ENCODE data around the gene PSME1.

The PSME1 gene

DNA sequence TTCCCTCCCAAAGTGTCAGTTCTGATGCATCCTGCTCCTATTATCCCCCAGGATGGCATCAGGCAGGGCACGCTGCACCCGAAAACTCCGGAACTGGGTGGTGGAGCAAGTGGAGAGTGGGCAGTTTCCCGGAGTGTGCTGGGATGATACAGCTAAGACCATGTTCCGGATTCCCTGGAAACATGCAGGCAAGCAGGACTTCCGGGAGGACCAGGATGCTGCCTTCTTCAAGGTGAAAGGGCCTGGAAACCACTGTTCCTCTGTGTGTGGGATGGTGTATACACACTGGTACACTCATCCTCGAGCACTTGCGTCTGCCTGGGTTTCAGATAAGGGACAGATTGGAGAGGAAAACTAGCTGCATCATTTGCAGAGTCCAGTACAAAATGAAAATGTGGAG lies 26.1 kb downstream of the PSME1 start:
- H3K27ac ChIP-seq (ENCODE audit: low read depth, low read length): no peak overlapping the region
- no peaks in the 10 kb centered on the region for H3K27me3 ChIP-seq (ENCODE audit: insufficient read depth, low read length)
- H3K9ac ChIP-seq (ENCODE audit: low read length): no peak overlapping the region
- no CpG with 5 or more reads among the region's 8 CpGs for WGBS (ENCODE audit: extremely low coverage, insufficient coverage, insufficient read length)
- no peak overlapping the region for H4K91ac ChIP-seq (ENCODE audit: low read depth, low read length)
- H3K79me2 ChIP-seq (ENCODE audit: control insufficient read depth, insufficient read depth, low read length, poor library complexity): peaks cover 2% of the 10 kb centered on the region
- H3K23ac ChIP-seq (ENCODE audit: low read length): no peak overlapping the region
- H3K14ac ChIP-seq (ENCODE audit: low read length): no peak overlapping the region
- no peak overlapping the region for H4K12ac ChIP-seq (ENCODE audit: low read depth, low read length)
- H3K9me3 ChIP-seq (ENCODE audit: insufficient read depth, low read depth, low read length): no peaks in the 10 kb centered on the region
- no peak overlapping the region for H3K18ac ChIP-seq (ENCODE audit: low read length)
- H3K36me3 ChIP-seq (ENCODE audit: control insufficient read depth in 1 of 2, insufficient read depth in 2 of 2, low read length in 2 of 2): peaks cover 64 to 67% of the 10 kb centered on the region in 2 experiments
- H3K4me1 ChIP-seq (ENCODE audit: control insufficient read depth in 1 of 2, insufficient read depth in 2 of 2, low read length in 2 of 2): peaks cover 6 to 7% of the 10 kb centered on the region in 2 experiments
- no peak overlapping the region for H4K8ac ChIP-seq (ENCODE audit: low read depth, low read length)
- DNase-seq: no peak
- peaks cover 4% of the 10 kb centered on the region for H3K79me1 ChIP-seq (ENCODE audit: low read length)
- H2BK120ac ChIP-seq (ENCODE audit: insufficient read depth, low read length, poor library complexity): no peak overlapping the region
- peak overlapping the region; percentile 65 for H2AK5ac ChIP-seq (ENCODE audit: low read length)
- H3K4me2 ChIP-seq (ENCODE audit: low read length): peak overlapping the region; percentile 71
- H2AFZ ChIP-seq (ENCODE audit: insufficient read depth, low read length, poor library complexity): no peak overlapping the region
- H3K4me3 ChIP-seq (ENCODE audit: low read depth, low read length): no peak overlapping the region
- no peak overlapping the region for H2BK5ac ChIP-seq (ENCODE audit: low read depth, low read length, poor library complexity)
- H3K4ac ChIP-seq (ENCODE audit: low read depth, low read length): no peak overlapping the region
- no peak overlapping the region for H2BK12ac ChIP-seq (ENCODE audit: low read length)

GRCh38 chr14:24164518-24164991 lies 28.6 kb downstream of the PSME1 start:
- WGBS (ENCODE audit: extremely low coverage, insufficient coverage, insufficient read length): no CpG with 5 or more reads among the region's 14 CpGs
- Histone ChIP-seq H3K9ac (ENCODE audit: low read length) (no peak overlapping the region), H2AFZ (ENCODE audit: insufficient read depth, low read length, poor library complexity) (no peak overlapping the region), H2BK5ac (ENCODE audit: low read depth, low read length, poor library complexity) (no peak overlapping the region), H3K18ac (ENCODE audit: low read length) (no peak overlapping the region), H2AK5ac (ENCODE audit: low read length) (no peak overlapping the region), H3K36me3 (ENCODE audit: control insufficient read depth in 1 of 2, insufficient read depth in 2 of 2, low read length in 2 of 2) (peaks cover 55 to 56% of the 10 kb centered on the region in 2 experiments), H3K4me1 (ENCODE audit: control insufficient read depth in 1 of 2, insufficient read depth in 2 of 2, low read length in 2 of 2) (peaks cover 6 to 7% of the 10 kb centered on the region in 2 experiments), H3K27me3 (ENCODE audit: insufficient read depth, low read length) (no peaks in the 10 kb centered on the region), H3K9me3 (ENCODE audit: insufficient read depth, low read depth, low read length) (no peaks in the 10 kb centered on the region), H3K14ac (ENCODE audit: low read length) (no peak overlapping the region), H3K23ac (ENCODE audit: low read length) (no peak overlapping the region), H3K27ac (ENCODE audit: low read depth, low read length) (no peak overlapping the region), H3K4ac (ENCODE audit: low read depth, low read length) (no peak overlapping the region), H3K79me2 (ENCODE audit: control insufficient read depth, insufficient read depth, low read length, poor library complexity) (peaks cover 2% of the 10 kb centered on the region), H4K91ac (ENCODE audit: low read depth, low read length) (no peak overlapping the region), H3K4me3 (ENCODE audit: low read depth, low read length) (no peak overlapping the region), H3K79me1 (ENCODE audit: low read length) (peaks cover 4% of the 10 kb centered on the region), H4K8ac (ENCODE audit: low read depth, low read length) (no peak overlapping the region), H3K4me2 (ENCODE audit: low read length) (no peak overlapping the region), H2BK120ac (ENCODE audit: insufficient read depth, low read length, poor library complexity) (no peak overlapping the region), H4K12ac (ENCODE audit: low read depth, low read length) (no peak overlapping the region), H2BK12ac (ENCODE audit: low read length) (no peak overlapping the region)
- peak in 1 of 2 donors; percentile 41 for DNase-seq

DNA sequence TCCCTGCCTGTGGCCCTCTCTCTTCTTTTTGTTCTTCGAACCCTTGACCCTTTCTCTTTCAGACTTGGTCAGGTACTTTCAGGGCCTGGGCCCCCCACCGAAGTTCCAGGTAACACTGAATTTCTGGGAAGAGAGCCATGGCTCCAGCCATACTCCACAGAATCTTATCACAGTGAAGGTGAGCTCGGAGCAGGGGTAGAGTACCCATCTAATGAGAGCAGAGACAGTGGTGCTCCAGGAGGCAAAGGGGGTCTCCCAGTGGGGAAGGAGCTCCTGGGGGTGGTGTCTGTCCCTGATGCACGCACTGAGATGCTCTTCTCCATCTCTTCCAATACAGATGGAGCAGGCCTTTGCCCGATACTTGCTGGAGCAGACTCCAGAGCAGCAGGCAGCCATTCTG lies 29.8 kb downstream of the PSME1 start:
- Histone ChIP-seq H3K27me3 (ENCODE audit: insufficient read depth, low read length) (no peaks in the 10 kb centered on the region), H3K14ac (ENCODE audit: low read length) (no peak overlapping the region)
- WGBS (ENCODE audit: extremely low coverage, insufficient coverage, insufficient read length): no CpG with 5 or more reads among the region's 5 CpGs

DNA sequence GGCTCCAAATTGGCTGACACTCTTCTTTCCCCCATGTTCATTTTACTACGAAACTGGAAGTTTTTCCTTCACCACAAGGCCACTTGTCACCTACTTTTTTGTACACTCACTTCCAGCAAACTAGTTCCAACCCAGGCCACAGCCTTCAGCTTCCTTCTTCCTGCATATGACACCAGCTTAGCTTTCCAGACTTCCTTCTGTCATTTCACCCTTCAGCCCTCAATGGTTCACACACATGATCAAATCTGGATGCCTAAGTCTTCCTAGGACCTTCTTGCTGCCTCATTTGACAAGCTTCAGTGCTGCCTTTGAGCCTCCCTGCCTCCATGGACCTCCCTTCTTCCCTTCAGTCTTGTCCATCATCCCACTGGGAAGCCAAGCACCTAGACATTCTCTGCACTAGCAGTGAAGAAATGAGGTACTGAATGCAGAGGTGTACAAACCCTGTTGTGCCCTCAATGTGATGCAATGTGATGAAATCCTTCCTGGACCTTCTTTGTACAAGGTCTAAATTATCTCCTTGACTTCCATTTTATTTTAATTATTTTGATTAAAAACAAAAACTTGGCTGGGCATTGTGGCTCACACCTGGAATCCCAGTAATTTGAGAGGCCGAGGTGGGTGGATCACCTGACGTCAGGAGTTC lies 31.6 kb downstream of the PSME1 start:
- Histone ChIP-seq H3K27me3 (ENCODE audit: insufficient read depth, low read length) (no peaks in the 10 kb centered on the region), H2BK12ac (ENCODE audit: low read length) (no peak overlapping the region), H2AFZ (ENCODE audit: insufficient read depth, low read length, poor library complexity) (no peak overlapping the region), H3K14ac (ENCODE audit: low read length) (no peak overlapping the region), H3K79me2 (ENCODE audit: control insufficient read depth, insufficient read depth, low read length, poor library complexity) (no peaks in the 10 kb centered on the region), H3K9me3 (ENCODE audit: insufficient read depth, low read depth, low read length) (no peaks in the 10 kb centered on the region), H3K4me2 (ENCODE audit: low read length) (no peak overlapping the region), H3K4ac (ENCODE audit: low read depth, low read length) (no peak overlapping the region), H2BK120ac (ENCODE audit: insufficient read depth, low read length, poor library complexity) (no peak overlapping the region), H2AK5ac (ENCODE audit: low read length) (no peak overlapping the region), H3K23ac (ENCODE audit: low read length) (no peak overlapping the region), H3K27ac (ENCODE audit: low read depth, low read length) (no peak overlapping the region), H3K4me1 (ENCODE audit: control insufficient read depth in 1 of 2, insufficient read depth in 2 of 2, low read length in 2 of 2) (peaks cover 3 to 7% of the 10 kb centered on the region in 2 experiments), H4K91ac (ENCODE audit: low read depth, low read length) (no peak overlapping the region), H3K79me1 (ENCODE audit: low read length) (no peaks in the 10 kb centered on the region), H3K9ac (ENCODE audit: low read length) (no peak overlapping the region), H2BK5ac (ENCODE audit: low read depth, low read length, poor library complexity) (no peak overlapping the region), H4K8ac (ENCODE audit: low read depth, low read length) (no peak overlapping the region), H3K4me3 (ENCODE audit: low read depth, low read length) (no peak overlapping the region), H3K36me3 (ENCODE audit: control insufficient read depth in 1 of 2, insufficient read depth in 2 of 2, low read length in 2 of 2) (peaks cover 39 to 44% of the 10 kb centered on the region in 2 experiments), H4K12ac (ENCODE audit: low read depth, low read length) (no peak overlapping the region), H3K18ac (ENCODE audit: low read length) (no peak overlapping the region)
- DNase-seq: no peak
- WGBS (ENCODE audit: extremely low coverage, insufficient coverage, insufficient read length): no CpG with 5 or more reads among the region's 3 CpGs

More for the DNA sequence above, 29.8 kb downstream of the PSME1 start:
- DNase-seq: no peak
- peaks cover 4% of the 10 kb centered on the region for H3K79me1 ChIP-seq (ENCODE audit: low read length)
- H3K36me3 ChIP-seq (ENCODE audit: control insufficient read depth in 1 of 2, insufficient read depth in 2 of 2, low read length in 2 of 2): peaks cover 42 to 44% of the 10 kb centered on the region in 2 experiments
- no peak overlapping the region for H4K91ac ChIP-seq (ENCODE audit: low read depth, low read length)
- H2BK12ac ChIP-seq (ENCODE audit: low read length): no peak overlapping the region
- peaks cover 6 to 7% of the 10 kb centered on the region in 2 experiments for H3K4me1 ChIP-seq (ENCODE audit: control insufficient read depth in 1 of 2, insufficient read depth in 2 of 2, low read length in 2 of 2)
- no peaks in the 10 kb centered on the region for H3K9me3 ChIP-seq (ENCODE audit: insufficient read depth, low read depth, low read length)
- no peak overlapping the region for H4K12ac ChIP-seq (ENCODE audit: low read depth, low read length)
- H4K8ac ChIP-seq (ENCODE audit: low read depth, low read length): no peak overlapping the region
- no peak overlapping the region for H2BK120ac ChIP-seq (ENCODE audit: insufficient read depth, low read length, poor library complexity)
- no peak overlapping the region for H2AFZ ChIP-seq (ENCODE audit: insufficient read depth, low read length, poor library complexity)
- H3K27ac ChIP-seq (ENCODE audit: low read depth, low read length): no peak overlapping the region
- no peak overlapping the region for H2BK5ac ChIP-seq (ENCODE audit: low read depth, low read length, poor library complexity)
- H3K23ac ChIP-seq (ENCODE audit: low read length): no peak overlapping the region
- H3K9ac ChIP-seq (ENCODE audit: low read length): no peak overlapping the region
- no peak overlapping the region for H2AK5ac ChIP-seq (ENCODE audit: low read length)
- no peak overlapping the region for H3K4ac ChIP-seq (ENCODE audit: low read depth, low read length)
- peaks cover 2% of the 10 kb centered on the region for H3K79me2 ChIP-seq (ENCODE audit: control insufficient read depth, insufficient read depth, low read length, poor library complexity)
- H3K4me2 ChIP-seq (ENCODE audit: low read length): no peak overlapping the region
- no peak overlapping the region for H3K4me3 ChIP-seq (ENCODE audit: low read depth, low read length)
- H3K18ac ChIP-seq (ENCODE audit: low read length): no peak overlapping the region
